ENCODE data around the gene SALL1. TPM values are rescaled to one million over a fixed set of nuclear protein-coding genes. Genes with fewer than 3 reads are reported as not detected.

SALL1 gene
- total and polyA plus RNA-seq, 2 of the 13 experiments (the other 11 are each of a cell fraction or from before 2014, with no cell fraction given), result 6.6 to 12.3 TPM

GRCh38 chr16:51159865-51160264 is 8.8 kb upstream of the SALL1 start (continued):
- TF ChIP-seq UBTF (CRISPR knock-in tag; IDR thresholded peaks at IDR 0.05) (no peak), ZNF710 (CRISPR knock-in tag; IDR thresholded peaks at IDR 0.05; ENCODE audit: borderline replicate concordance) (no peak), HMG20B (CRISPR knock-in tag; conservative IDR thresholded peaks at IDR 0.05) (no peak), ASH2L (IDR thresholded peaks at IDR 0.05; ENCODE audit: insufficient read length, low read depth, low read length) (no peak), RFX1 (IDR thresholded peaks at IDR 0.05) (no peak)

DNA sequence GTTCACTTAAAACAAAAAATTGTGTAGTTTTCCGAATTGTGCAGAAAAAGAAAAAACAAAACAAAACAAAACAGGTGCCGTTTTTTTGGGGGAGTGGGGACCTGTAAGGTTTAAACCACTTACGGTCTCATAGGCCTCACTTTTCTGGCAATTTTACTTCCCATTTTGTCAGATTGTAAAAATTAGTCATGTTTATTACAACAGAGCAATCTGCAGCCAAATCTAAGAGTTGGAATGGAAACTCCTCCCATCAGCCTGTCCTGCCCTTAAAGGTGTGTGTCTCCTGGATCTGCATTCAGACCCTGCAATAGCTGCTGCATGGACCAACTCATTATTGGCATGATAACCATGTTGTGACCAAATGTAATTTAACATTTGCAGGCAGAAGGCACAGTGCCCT is 8.2 kb upstream of the SALL1 start:
- Histone ChIP-seq H2AFZ (ENCODE audit: low read length) (no peak overlapping the region), H3K9ac (ENCODE audit: insufficient read depth, low read depth, low read length) (no peak overlapping the region), H3K4me1 (ENCODE audit: insufficient read depth, low read length) (peaks cover 43% of the 10 kb centered on the region), H3K9me3 (ENCODE audit: low read length) (no peaks in the 10 kb centered on the region), H3K27ac (ENCODE audit: extremely low read length, insufficient read depth, low read length) (no peak overlapping the region), H4K20me1 (ENCODE audit: insufficient read depth, low read length) (no peaks in the 10 kb centered on the region), H3K27me3 (ENCODE audit: control insufficient read depth in 1 of 2, insufficient read depth in 2 of 2, low read length in 2 of 2) (peaks cover 6 to 22% of the 10 kb centered on the region in 2 experiments), H3K4me3 (replicated peaks in 1 of 3; ENCODE audit: insufficient read depth in 1 of 3, low read depth in 2 of 3, low read length in 3 of 3) (no peak overlapping the region), H3K36me3 (replicated peaks in 1 of 2; ENCODE audit: control insufficient read depth in 1 of 2, insufficient read depth in 2 of 2, low read length in 2 of 2) (no peaks in the 10 kb centered on the region), H3K79me2 (ENCODE audit: insufficient read depth, low read length) (no peaks in the 10 kb centered on the region), H3K4me2 (ENCODE audit: low read depth, low read length) (no peak overlapping the region)
- POLR2A ChIA-PET, result no interaction called here
- intact Hi-C loops (cut with micrococcal nuclease; ENCODE audit: unreplicated experiment), result loop anchor here (5.0 kb wide), 1 partner anchor 78 kb away; no protein-coding TSS in a partner anchor
- WGBS (ENCODE audit: low lambda C conversion rate), result 42% methylated on average over 3 of the region's 3 CpGs
- in situ Hi-C loops (cut with HindIII; ENCODE audit: extremely low pct_ligation_motif_present, low pct_unique_long_range_greater_than_20kb), result no loop called here
- FAIRE-seq (peak; percentile 50), DNase-seq (ENCODE audit: low spot score) (no peak), ATAC-seq (no peak)
- CTCF ChIA-PET (ENCODE audit: low intra/inter-chr PET ratio, low total read pairs), result no interaction called here
- no TSS peak for BruUV-seq (replicated peaks)
- TF ChIP-seq ZNF333 (CRISPR knock-in tag; IDR thresholded peaks at IDR 0.05; ENCODE audit: borderline replicate concordance), result no peak
- TF ChIP-seq, protein P1, sequence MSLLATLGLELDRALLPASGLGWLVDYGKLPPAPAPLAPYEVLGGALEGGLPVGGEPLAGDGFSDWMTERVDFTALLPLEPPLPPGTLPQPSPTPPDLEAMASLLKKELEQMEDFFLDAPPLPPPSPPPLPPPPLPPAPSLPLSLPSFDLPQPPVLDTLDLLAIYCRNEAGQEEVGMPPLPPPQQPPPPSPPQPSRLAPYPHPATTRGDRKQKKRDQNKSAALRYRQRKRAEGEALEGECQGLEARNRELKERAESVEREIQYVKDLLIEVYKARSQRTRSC (CRISPR knock-in tag; IDR thresholded peaks at IDR 0.05; ENCODE audit: low read depth), result no peak
- TF ChIP-seq CHCHD3 (CRISPR knock-in tag; IDR thresholded peaks at IDR 0.05), result no peak
- TF ChIP-seq ZNF180 (CRISPR knock-in tag; IDR thresholded peaks at IDR 0.05; ENCODE audit: borderline replicate concordance, low read depth), result no peak
- no peak for TF ChIP-seq RARA (CRISPR knock-in tag; IDR thresholded peaks at IDR 0.05)
- TF ChIP-seq ZNF790 (CRISPR knock-in tag; IDR thresholded peaks at IDR 0.05; ENCODE audit: borderline replicate concordance), result no peak
- no peak for TF ChIP-seq PCBP2 (optimal IDR thresholded peaks at IDR 0.05; ENCODE audit: low read depth, low read length, poor library complexity, severe bottlenecking)
- no peak for TF ChIP-seq ATF4 (CRISPR knock-in tag; IDR thresholded peaks at IDR 0.05)
- no peak for TF ChIP-seq RAD21 (CRISPR knock-in tag; IDR thresholded peaks at IDR 0.05)
- no peak for TF ChIP-seq MTF2 (CRISPR knock-in tag; IDR thresholded peaks at IDR 0.05; ENCODE audit: borderline replicate concordance)
- no peak for TF ChIP-seq KDM1A (CRISPR knock-in tag; IDR thresholded peaks at IDR 0.05)

Data from HepG2 (cell line).